ENCODE measurements around the gene LRRC37A3. TPM values are rescaled to one million over a fixed set of nuclear protein-coding genes. Genes with fewer than 3 reads are reported as not detected.
"Not testable (repeated sequence)": the region's sequence is repeated elsewhere in the genome, so short reads cannot be mapped to it uniquely, and the experiment has no call there.

LRRC37A3 gene
- total RNA-seq, 1 experiment from 2014 or later = 3.6 TPM

GRCh38 chr17:64834060-64834459 lies 85.2 kb downstream of the LRRC37A3 start:
- DNase-seq (ENCODE audit: low spot score) = not testable (repeated sequence)

GRCh38 chr17:64830631-64831040 lies 88.6 kb downstream of the LRRC37A3 start:
- not testable (repeated sequence) for DNase-seq (ENCODE audit: low spot score)

GRCh38 chr17:64829824-64830630 lies 89.3 kb downstream of the LRRC37A3 start:
- not testable (repeated sequence) for DNase-seq (ENCODE audit: low spot score)

GRCh38 chr17:64829068-64829467 lies 90.2 kb downstream of the LRRC37A3 start:
- DNase-seq (ENCODE audit: low spot score) = not testable (repeated sequence)

GRCh38 chr17:64818904-64819303 lies 100.4 kb downstream of the LRRC37A3 start:
- not testable (repeated sequence) for DNase-seq (ENCODE audit: low spot score)

- not testable (repeated sequence) for DNase-seq (ENCODE audit: low spot score)
These were observed 103.5 kb downstream of the LRRC37A3 start for GRCh38 chr17:64815833-64816198.

- DNase-seq (ENCODE audit: low spot score) = not testable (repeated sequence)
These were observed 104.1 kb downstream of the LRRC37A3 start for GRCh38 chr17:64814993-64815832.

- peak; percentile 91 for DNase-seq (ENCODE audit: low spot score)
These were observed 110.9 kb downstream of the LRRC37A3 start for GRCh38 chr17:64808178-64808977.

Other genes with a start within 250 kb of the LRRC37A3 start
- 58.9 and 62.5 TPM in 2 replicates for gene GNA13, start 137.3 kb upstream of the LRRC37A3 start, total RNA-seq (2014; rRNA removed; shearing (Covaris generic))
- gene RGS9, start 217.9 kb upstream of the LRRC37A3 start, total RNA-seq (2014; rRNA removed; shearing (Covaris generic)) = 0.28 and 2.0 TPM in 2 replicates